Choroid plexus epithelial cell (primary cell): Measurements from ENCODE around the gene GPAM.

Experiments used
- DNase-seq: peaks from one replicate; pipeline ENCODE4 v3.0.0-alpha.2; 2010; ENCODE audit warnings: low read depth
- H3K4me3 ChIP-seq: 2 replicates; pipeline ENCODE4 v1.5.1; 2011; ENCODE audit warnings: low read depth, mild to moderate bottlenecking, control low read depth, low read length, moderate library complexity
- TF ChIP-seq, protein P1 (sequence below): conservative IDR thresholded peaks from 2 replicates; pipeline ENCODE4 v1.5.1; 2011; ENCODE audit warnings: low read depth, mild to moderate bottlenecking, control low read depth, inconsistent platforms, low read length, moderate library complexity

GPAM gene

DNA sequence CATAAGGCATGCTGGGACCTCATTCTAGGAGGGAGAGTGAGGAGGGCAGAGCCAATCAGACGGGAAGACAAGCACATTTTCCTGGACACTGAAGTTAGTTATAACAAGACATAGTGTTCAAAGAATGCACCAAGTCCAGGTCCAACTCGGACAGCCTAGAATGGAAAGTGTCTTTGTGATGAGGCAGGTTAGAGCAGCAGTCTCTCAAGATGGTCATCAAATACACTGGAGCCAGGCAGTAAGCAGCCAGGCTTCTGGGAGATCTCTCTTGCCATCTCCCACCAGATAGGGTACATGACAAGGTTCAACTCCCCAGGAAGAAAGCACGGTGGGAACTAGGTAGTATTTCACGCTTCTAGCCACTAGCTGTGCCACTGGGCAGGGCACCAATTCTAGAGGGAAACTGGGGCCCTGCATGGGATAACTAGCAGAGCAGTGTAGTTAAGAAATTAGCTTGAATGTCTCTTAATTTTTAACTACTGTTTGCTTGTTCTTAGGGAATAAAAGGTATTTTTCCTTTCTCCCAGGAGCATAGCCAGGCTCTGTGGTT, 7.6 kb upstream of the GPAM start:
- TF ChIP-seq, protein P1, sequence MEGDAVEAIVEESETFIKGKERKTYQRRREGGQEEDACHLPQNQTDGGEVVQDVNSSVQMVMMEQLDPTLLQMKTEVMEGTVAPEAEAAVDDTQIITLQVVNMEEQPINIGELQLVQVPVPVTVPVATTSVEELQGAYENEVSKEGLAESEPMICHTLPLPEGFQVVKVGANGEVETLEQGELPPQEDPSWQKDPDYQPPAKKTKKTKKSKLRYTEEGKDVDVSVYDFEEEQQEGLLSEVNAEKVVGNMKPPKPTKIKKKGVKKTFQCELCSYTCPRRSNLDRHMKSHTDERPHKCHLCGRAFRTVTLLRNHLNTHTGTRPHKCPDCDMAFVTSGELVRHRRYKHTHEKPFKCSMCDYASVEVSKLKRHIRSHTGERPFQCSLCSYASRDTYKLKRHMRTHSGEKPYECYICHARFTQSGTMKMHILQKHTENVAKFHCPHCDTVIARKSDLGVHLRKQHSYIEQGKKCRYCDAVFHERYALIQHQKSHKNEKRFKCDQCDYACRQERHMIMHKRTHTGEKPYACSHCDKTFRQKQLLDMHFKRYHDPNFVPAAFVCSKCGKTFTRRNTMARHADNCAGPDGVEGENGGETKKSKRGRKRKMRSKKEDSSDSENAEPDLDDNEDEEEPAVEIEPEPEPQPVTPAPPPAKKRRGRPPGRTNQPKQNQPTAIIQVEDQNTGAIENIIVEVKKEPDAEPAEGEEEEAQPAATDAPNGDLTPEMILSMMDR: no peak
- DNase-seq: no peak
- no peak overlapping the region for H3K4me3 ChIP-seq

DNA sequence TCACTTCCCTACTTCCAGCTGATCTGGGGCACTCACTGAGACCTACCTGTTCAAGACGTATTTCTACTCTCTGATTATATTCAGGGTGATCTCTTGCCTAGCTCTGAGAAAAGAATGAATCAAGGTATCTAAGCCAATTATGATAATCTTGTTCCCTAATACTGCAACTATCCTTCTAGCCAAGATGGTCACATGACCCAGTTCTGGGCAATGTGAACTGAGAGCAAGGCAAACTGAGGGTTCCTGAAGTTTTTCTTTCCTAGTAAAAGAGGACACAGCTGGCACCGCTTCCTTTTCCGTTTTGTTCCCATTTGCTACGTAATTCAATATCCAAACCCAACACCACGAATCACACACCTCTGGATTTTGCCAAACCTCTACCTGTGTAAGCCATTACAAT, 5.9 kb upstream of the GPAM start:
- TF ChIP-seq, protein P1: no peak
- no peak for DNase-seq
- no peak overlapping the region for H3K4me3 ChIP-seq

DNA sequence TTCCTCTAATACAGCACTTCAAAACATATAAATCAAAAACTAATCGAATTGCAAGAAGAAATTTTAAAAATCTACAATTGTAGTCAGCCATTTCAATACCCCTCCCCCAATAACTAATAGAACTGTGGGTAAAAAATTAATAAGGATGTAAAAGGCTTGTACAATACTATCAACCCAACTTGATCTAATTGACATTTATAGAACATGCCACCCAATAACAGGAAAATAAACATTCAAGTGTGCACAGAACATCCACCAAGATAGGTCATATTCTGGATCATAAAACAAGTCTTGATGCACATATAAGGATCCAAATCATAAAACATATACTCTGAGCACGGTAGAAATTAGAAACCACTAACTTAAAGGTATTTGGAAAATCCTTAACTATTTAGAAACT, 4.0 kb upstream of the GPAM start:
- no peak overlapping the region for H3K4me3 ChIP-seq

DNA sequence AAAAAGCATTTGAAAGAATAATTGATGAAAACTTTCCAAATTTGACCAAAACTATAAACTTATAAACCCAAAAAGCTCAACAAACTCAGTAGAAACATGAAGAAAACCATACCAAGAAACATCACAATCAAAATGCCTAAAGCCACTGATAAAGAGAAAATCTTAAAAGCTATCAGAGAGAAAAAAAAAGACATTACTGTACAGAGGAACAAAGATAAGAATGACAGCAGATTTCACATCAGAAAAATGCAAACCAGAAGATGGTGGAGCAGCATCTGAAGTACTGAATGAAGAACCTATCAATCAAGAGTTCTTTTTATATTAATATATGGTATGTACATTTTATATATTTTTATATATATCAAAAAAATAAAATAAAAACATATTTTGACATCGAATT, 2.4 kb upstream of the GPAM start:
- H3K4me3 ChIP-seq: no peak overlapping the region
- TF ChIP-seq, protein P1: no peak
- no peak for DNase-seq

More for the DNA sequence above, 4.0 kb upstream of the GPAM start:
- TF ChIP-seq, protein P1: no peak
- no peak for DNase-seq

DNA sequence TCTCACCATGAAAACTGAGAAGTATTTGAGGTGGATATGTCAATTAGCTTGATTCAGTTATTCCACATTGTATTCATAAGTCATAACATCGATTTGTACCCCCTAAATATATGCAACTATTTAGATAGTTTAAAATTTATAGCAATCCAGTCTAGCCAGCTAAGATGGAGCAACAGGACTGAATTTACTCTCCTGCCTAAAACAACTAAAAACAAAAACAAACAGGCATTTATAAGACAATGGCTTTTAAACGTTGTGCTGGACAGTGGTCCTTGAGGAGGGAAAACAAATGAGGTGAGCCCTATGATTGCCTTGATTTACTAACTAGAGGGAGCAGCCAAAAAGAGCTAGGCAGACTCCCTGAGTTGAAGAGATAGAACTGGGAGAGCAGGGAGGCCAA, 814 bp upstream of the GPAM start:
- TF ChIP-seq, protein P1: no peak
- DNase-seq: no peak
- peak overlapping the region; percentile 82 for H3K4me3 ChIP-seq

DNA sequence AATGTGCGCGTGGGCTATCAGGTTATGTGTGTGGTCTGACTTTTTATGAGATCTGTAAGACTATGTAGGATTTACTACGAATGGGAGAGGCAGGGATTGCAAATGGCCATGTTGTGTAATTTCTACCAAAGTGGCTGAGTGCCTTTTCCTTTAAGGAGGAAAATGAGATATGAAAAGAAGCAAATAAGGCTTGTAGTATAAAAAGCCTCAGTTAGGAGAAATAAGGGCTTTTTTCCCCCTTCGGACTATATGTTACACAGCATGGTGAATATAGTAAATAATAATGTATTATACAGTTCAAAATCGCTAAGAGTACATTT, 447 bp upstream of the GPAM start:
- TF ChIP-seq, protein P1: no peak
- peak overlapping the region; percentile 82 for H3K4me3 ChIP-seq
- DNase-seq: no peak

DNA sequence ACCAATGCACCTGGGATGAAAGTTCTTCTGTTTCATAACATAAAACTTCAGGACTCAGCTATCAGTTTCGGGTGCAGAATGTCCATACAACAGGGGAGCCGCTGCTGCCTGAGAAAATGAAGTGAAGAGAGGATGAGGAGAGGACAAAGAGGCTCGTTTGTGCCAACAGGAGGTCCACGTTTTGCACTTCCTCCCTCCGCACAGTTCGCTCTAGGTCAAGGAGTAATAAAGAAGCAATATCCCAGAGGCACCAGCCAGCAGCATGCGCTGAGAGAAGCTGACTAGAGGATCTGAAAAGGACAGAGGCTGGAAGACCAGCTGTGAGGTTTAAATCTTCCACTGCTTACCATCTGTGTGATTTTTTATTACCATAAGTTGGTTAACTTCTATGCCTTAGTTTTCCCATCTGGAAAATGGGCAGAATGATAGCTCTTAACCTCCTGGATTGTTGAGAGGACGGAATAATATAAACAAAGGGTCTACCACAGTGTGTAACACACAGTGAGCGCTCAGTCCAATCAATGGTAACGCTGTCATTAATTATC, 709 bp downstream of the GPAM start:
- TF ChIP-seq, protein P1: no peak
- H3K4me3 ChIP-seq: peak overlapping the region; percentile 82
- no peak for DNase-seq
